Choroid plexus epithelial cell (primary cell): ENCODE data around the gene HADHB.
"Not testable (repeated sequence)": the region's sequence is repeated elsewhere in the genome, so short reads cannot be mapped to it uniquely, and the experiment has no call there.

Source experiments
- DNase-seq: peaks from one replicate; pipeline ENCODE4 v3.0.0-alpha.2; 2010; ENCODE audit warnings: low read depth
- H3K4me3 ChIP-seq: 2 replicates; pipeline ENCODE4 v1.5.1; 2011; ENCODE audit warnings: low read depth, mild to moderate bottlenecking, control low read depth, low read length, moderate library complexity
- CTCF ChIP-seq: conservative IDR thresholded peaks from 2 replicates; pipeline ENCODE4 v1.5.1; 2011; ENCODE audit warnings: low read depth, mild to moderate bottlenecking, control low read depth, inconsistent platforms, low read length, moderate library complexity

The HADHB gene

GRCh38 chr2:26325851-26326250, 81.1 kb downstream of the HADHB start:
- H3K4me3 ChIP-seq: no peak overlapping the region
- DNase-seq: peak; percentile 51
- TF ChIP-seq CTCF: no peak

DNA sequence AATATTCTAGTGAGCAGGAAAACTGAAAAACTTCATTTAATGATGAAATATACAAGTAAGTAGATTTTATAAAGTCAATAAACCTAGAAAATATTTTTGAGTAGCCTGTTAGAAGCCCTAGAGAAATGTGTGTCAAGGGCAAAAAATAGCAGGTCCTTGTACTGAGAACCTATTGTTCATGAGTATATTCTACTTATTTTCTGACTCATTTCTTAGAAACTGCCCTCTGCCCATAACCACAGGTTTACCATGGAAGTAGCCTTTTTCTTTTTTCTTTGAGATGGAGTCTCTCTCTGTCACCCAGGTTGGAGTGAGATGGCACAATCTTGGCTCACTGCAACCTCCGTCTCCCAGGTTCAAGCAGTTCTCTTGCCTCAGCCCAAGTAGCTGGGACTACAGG, 81.8 kb downstream of the HADHB start:
- H3K4me3 ChIP-seq: no peak overlapping the region
- DNase-seq: no peak
- no peak for TF ChIP-seq CTCF

- no peak overlapping the region for H3K4me3 ChIP-seq
- peak; percentile 83 for DNase-seq
- no peak for TF ChIP-seq CTCF
These were observed 82.8 kb downstream of the HADHB start for GRCh38 chr2:26327291-26328272.

DNA sequence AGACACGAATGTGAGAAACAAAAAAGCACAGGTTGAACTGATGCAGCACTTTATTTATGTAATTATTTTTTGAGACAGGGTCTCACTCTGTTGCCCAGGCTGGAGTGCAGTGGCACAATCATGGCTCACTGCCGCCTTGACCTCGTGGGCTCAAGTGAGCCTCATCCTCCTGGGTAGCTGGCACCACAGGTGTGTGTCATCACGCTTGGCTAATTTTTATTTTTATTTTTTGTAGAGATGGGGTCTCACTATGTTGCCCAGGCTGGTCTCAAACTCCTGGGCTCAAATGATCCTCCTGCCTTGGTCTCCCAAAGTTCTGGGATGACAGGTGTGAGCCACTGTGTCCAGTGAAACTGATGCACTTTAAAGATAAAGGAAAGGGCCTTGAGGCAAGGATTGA, 84.3 kb downstream of the HADHB start:
- H3K4me3 ChIP-seq, DNase-seq: not testable (repeated sequence)

DNA sequence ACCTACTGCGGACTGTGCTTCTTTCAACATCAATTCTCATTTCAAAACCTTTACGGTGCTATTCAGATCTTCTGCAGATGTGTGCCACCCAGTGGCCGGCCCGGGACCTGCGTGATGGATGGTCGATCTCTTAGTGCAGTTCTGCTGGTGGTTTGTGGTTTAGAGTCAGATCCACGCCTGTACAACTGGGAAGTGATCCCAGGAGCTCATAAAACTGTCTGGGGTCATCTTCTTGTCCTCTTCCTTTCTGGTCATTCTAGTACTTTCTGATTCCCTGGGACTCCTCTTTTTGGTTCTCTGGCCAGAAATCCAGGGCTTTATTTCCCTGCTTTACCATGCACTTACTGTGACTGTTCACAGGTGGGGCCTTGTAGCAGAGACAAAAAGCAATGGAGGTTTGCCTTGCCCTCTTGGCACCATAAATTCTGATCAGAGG, 85.4 kb downstream of the HADHB start:
- TF ChIP-seq CTCF: peak; percentile 93
- H3K4me3 ChIP-seq: no peak overlapping the region
- peak; percentile 90 for DNase-seq

DNA sequence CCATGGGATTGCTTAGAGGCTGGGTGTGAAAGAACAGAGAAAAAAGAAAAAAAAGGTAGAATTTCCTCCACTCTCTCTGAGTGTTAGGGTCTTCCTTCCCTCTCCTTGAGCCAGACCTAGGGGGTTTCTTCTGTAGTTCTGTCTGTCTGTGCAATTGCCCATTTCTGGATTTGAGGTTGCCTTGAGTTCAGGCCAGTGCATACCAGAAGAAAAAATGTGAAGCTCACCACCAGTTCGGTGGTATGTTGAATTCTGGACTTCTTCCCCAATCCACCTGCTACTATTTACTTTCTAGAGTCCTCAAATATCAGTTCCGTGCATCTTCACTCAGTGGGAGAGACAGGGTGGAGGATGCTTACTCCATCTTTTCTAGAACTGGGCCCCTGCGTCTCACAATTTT, 85.9 kb downstream of the HADHB start:
- DNase-seq: no peak
- no peak for TF ChIP-seq CTCF

DNA sequence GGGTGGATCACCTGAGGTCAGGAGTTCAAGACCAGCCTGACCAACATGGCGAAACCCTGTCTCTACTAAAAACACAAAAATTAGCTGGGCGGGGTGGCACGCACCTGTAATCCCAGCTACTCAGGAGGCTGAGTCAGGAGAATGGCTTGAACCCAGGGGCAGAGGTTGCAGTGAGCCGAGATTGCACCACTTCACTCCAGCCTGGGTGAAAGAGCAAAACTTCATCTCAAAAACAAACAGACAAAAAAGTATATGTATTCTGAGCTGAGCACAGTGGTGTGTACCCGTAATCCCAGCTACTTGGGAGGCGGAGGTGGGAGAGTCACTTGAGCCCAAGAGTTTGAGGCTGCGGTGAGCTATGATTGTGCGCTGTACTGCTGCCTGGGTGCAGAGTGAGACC, 86.6 kb downstream of the HADHB start:
- H3K4me3 ChIP-seq, DNase-seq: not testable (repeated sequence)

More for the DNA sequence above, 85.9 kb downstream of the HADHB start:
- H3K4me3 ChIP-seq: no peak overlapping the region

- no peak for DNase-seq
- no peak overlapping the region for H3K4me3 ChIP-seq
- TF ChIP-seq CTCF: no peak
These were observed 88.6 kb downstream of the HADHB start for GRCh38 chr2:26333293-26333692.
